GM19372 (cell line): Measurements from ENCODE around the gene HOXA11.
A peak's percentile ranks its signal among the peaks of the same experiment; 100 is the strongest.

ENCODE experiments used
- ATAC-seq: cut with Tn5 transposase; IDR thresholded peaks from one replicate; pipeline ENCODE4 v1.9.1; 2021; ENCODE audit warnings: mild to moderate bottlenecking, low read depth, moderate library complexity; ENCODE audit not compliant: unreplicated experiment

HOXA11 gene

DNA sequence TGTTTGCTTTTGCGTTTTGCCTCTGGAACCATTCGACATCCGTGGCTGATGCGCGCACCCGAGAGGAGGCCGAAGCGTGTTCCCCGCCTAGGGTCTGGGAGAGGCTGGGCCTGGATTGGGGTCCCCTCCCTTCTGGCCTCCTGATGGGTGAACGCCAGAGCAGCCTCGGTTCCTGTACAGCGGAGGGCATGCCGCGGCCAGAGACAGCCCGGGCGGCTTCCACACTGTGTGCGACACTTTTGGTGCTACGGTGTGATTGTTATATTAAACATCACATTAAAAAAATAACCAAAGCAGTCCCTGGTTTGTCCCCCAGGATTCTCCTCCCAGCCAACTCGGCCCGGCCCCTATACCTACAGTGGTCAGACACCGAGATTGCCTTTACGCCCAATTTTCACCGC, 24.9 kb downstream of the HOXA11 start:
- peak; percentile 19 for ATAC-seq

- no peak for ATAC-seq
Measured at GRCh38 chr7:27159266-27160144, 25.5 kb downstream of the HOXA11 start.

DNA sequence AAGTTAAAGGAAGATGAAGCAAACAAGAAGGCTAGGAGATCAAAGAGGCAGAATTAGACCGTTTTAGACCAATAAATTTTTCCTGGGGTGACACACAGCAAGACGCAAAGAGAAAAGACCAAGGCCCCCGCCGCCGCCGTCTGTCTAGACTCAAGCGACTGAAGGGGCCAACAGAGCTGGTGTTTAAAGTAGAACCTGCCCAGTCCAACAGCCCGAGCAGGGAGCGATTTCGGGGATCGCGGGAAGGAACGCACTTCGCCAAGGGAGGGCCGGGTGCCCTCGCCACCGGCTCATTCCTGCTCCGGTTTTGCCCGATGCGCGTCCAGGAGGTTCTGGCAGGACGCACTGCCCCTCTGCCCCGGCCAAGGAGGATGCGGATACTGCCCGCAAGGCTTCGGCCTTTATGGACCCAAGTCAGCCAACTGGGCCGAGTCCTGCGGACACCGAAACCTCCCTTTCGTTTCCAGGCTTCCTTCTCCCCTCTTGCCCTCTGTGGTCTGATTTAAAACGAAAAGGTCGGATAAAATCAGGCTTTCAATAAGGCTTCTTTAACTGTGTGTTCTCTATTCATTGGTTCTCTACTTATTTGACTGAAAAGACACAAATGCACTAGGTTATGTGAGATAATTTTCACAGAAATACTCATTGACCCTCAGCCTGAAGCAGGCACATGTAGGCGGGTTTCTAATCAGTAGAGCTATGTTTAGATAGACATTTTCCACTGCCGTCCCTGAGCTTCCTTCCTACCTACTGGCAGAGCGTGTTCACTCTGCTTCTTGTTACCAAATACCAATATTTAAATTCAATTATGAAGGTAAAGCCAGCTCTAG, 26.4 kb downstream of the HOXA11 start:
- no peak for ATAC-seq

DNA sequence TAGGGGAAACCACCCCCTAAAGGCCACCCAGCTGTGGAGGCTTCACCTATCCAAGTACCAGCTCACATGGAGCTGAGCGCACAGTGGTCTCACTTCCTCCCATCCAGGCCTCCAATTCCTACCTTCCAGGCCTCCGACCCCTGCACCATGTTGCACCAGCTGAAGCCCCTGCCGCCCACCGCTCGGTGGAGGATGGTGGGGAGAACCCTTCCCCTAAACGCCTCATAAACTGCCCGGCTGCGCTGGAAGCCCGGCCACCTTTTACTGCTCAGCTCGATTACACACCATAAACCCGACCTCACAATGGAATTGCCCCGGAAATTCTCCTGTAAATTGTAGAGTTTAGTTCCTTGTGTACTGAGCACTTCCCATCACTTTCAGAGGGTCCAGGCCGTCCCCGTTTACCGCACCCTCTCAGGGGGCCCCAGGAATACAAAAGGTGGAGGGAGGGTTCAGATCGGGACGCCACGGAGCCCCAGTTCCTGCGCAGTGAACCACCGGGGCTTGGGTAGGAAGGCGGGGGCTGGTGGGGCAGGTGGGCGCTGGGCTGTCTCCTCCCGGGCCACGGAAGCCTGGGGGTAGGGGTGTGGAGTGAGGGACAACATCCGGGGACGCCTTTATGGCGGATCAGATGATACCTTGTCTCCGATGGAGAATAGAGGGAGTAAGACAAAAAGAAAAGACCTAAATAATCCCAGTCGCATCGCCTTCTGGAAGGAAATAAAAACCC, 27.2 kb downstream of the HOXA11 start:
- no peak for ATAC-seq

- no peak for ATAC-seq
Measured at GRCh38 chr7:27156916-27157701, 27.9 kb downstream of the HOXA11 start.

GRCh38 chr7:27156508-27156898, 28.5 kb downstream of the HOXA11 start, which contains the start of gene HOXA7:
HOXA7 (minus strand) TSS chr7:27156675; CDS start chr7:27156545, 130 bp downstream.
- ATAC-seq = no peak

GRCh38 chr7:27155816-27156507, 29.1 kb downstream of the HOXA11 start:
- ATAC-seq = no peak

GRCh38 chr7:27154901-27155815, 29.9 kb downstream of the HOXA11 start:
- ATAC-seq = no peak

DNA sequence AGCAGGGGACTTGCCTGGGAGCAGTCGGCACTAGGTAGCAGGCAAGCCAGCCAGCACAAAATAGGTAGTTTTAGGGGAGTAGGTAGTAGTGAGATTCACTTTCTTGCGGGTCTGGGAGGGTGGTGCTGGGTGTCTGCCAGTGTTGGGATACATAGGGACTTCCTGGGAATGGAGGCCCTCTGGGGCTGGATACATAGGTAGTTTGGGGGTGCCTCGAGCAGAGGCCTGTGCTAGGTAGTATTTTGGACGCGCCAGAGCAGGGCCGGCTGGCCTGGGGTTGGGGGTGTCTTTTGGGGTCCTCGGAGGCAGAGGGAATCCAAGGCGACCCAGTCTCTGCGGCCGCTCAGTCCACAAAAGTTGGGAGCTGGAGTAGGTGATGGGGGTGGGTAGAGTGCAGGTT, 30.7 kb downstream of the HOXA11 start:
- ATAC-seq = no peak

- ATAC-seq = no peak
Measured at GRCh38 chr7:27153526-27153925, 31.5 kb downstream of the HOXA11 start.

DNA sequence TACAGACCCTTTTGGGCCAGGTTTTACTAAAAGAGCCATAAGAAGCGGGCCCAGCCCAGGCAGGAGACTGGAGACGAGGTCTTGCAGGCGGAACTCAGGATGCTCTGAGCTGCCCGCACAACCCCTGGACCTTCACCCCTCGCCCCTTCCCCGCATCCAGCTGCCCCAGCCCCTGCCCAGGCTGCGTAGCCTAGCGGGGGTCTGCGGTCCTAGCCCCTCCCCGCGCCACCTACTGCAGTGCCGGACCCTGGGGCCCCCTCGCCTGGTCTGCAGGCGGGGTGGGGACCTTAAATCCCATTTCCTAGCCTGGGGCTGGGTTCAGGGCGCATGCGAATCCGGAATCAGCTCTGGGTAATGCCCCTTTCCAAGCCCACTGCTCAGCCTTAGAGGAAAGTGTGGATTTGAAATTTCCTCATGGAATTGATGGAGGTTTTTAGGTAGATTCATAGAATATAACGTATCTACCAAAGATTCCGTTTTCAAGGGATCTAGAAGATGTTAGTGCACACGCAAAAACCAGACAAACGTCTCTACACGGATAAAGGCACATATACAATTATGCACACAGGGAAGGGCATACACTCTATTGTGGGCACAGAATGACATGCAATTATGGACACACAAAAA, 32.1 kb downstream of the HOXA11 start:
- no peak for ATAC-seq

DNA sequence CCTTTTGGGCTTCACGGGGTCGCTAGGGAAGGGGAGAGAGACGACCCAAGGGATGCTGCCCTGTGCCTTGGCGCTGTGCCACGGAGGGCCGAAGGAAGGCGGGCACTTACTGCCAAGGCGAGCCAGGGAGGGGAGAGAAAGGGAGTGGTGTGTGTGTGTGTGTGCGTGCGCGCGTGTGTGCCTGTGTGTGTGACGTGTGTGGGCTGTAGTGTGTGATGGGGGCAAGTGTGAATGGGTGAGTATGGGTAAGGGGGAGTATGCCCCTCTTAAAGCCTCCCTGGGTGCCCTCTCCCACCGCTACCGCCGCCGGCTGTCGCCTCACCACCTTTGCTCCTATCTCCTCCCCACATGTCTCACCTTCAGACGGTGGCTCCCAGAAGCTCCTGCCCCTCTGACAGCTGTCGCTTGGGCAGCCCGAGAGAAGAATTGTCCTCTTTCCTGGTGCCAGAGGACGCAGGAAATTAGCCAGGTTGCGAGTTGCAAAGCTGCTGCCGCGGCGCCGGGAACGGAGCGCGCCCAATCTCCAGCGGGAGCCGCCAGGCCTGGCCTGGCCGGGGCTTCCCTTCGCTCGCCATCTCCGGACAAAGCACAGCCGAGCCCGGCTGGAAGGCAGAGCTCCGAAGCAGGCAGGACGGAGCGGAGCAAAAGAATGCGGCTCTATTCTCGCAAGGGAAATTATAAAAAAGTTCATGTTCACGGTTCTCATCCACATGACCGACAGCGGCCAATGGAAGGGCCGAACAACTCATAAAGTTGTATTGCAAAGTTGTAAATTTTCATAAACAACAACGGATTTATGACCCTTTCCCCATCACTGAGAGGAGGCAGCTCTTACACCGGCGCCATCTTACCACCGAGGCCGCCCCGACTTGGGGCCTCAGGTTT, 32.9 kb downstream of the HOXA11 start, which contains the start of gene HOXA3:
Gene HOXA3, minus strand, starts transcription at position 653 of the 885 bp plus-strand sequence. CDS start 41,943 bp downstream, outside the sequence.
- ATAC-seq = no peak

DNA sequence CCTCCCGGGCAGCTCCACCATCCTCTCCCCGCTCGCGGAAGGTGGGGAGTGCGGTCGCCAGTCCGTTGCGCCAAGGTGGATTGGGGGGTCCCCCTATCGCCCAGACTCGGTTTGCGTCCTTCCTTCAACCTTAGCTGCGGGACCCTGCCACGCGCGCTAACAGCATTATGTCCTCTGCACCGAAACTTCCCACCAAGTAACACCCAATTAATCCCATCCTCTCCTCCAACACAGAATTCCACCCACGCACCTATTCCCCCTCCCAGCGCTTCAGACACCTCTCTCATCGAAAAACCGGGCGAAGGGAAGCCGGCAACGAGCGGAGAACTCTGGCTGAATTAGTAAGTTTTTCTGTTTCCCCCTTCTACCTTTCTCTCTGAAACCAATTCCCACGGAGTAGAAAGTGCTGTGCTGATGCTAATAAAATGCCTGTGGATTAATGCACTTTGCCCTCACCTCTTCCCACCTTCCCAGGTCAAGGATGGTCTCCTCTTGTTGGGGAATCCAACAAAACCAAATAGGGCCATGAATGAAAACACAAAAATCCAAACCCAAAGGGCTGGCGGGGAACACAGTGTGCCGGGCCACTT, 33.6 kb downstream of the HOXA11 start:
- no peak for ATAC-seq

DNA sequence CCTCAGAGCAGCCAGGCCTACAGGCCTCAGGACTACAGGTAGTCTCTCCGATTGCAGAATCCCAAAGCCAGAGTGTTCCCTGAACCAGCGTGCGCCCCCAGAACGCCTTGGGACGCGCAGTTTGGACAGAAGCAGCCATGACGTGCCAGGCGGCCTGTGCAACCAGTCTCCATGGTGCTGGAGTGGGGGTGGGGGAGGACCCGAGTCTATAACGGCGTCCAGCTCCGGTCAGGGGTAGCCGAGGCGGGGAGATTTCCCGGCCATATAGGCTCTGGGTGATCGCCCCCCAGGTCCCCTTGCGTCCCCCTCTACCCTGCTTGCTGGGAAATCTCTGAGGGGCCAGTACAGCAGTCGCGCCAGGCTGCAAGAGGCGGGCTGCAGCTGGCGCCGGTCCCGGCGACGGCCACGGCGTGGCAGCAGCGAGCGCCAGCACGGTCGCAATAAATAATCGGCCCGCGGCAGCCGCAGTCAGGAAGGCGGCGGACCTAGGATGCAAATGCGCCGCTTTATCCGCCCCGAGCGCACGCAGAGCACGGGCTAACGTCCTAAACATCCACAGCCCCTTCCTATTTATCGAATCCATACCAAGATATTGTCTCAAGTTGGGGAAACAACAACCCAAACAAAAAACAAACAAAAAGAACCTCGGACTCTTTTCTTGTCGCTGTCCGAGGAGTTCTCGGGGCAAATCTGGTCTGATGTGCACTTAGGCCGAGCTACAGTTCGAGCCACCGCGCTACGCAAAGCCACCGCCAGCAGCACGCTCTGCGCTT, 34.3 kb downstream of the HOXA11 start:
- ATAC-seq = peak; percentile 80

DNA sequence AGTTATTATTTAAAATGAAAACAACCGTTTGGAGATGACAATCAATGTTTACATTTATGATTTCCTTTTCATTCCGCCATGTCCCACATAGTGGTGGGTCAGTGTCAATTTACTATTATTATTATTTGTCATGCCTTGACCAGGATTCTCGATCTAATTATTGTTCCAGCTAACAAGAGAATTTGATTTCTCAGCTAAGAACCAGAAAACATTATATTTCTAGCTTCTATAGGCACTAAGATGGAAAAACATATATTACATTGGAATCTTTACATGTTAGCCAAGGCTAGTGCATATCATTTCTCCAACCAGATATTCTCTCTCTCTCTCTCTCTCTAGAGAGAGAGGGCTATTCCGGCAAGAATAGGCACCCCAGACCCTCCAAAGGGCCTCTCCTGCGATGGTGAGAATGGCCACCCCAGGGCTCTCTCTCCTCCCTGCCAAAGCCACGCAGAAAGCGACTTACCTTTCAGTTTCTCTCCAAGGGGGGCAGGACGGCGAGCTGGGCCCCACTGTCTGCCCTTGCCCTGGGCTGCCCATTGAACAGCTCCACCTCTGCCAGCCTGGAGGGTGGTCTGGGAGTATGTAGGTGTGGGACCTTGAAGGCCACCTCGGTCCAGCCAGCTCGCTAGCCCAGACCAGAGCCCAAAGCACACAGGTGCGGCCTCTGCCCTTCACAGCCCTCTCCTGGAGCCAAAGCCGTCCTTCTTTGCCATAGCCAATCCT, 35.0 kb downstream of the HOXA11 start:
- ATAC-seq = no peak
